Brain pericyte (primary cell): ENCODE data around the gene IFRD1.
A peak's percentile ranks its signal among the peaks of the same experiment; 100 is the strongest.
"Not testable (repeated sequence)": the region's sequence is repeated elsewhere in the genome, so short reads cannot be mapped to it uniquely, and the experiment has no call there.

Source experiments
- DNase-seq: peaks from one replicate; pipeline ENCODE4 v3.0.0-alpha.2; 2012; ENCODE audit warnings: low read depth, low spot score

IFRD1 gene

DNA sequence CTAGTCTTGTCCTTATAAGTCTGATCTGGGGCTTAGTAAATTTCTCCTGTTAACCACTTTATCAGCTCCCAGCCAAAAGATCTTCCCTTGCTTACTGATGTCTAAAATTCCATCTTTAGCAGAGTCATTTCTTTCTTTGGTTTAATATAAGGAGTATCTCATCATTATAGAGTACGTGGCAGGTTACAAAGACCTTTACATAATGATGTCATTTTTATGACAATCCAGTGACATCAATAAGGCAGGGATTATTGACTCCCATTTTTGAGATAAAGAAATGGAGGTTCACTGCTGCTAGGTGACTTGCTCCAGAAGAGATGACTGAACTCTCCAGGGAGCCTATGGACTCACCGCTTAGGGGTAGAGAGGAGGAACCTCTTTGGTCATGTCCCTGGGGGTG, 8.1 kb upstream of the IFRD1 start:
- DNase-seq, result no peak

- no peak for DNase-seq
Measured at GRCh38 chr7:112444505-112444904, 5.8 kb upstream of the IFRD1 start.

DNA sequence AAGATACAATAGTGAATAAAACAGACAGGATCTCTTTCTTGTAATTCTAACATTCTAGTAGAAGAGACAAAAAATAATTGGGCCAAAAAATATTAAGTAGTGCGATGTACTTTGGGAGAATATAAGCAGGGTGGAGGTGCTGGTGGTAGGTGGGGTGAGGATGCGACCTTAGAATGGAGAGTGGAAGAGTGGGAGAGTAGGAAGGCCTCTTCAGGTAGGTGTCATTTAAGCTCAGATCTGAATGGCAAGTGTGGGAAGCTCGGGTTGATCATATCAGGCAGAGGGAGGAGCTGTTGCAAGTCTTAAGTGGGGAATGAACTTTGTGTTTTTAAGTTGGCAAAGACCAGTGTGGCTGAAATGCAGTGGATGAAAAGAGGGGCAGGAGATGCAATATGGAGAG, 3.8 kb upstream of the IFRD1 start:
- DNase-seq, result no peak

DNA sequence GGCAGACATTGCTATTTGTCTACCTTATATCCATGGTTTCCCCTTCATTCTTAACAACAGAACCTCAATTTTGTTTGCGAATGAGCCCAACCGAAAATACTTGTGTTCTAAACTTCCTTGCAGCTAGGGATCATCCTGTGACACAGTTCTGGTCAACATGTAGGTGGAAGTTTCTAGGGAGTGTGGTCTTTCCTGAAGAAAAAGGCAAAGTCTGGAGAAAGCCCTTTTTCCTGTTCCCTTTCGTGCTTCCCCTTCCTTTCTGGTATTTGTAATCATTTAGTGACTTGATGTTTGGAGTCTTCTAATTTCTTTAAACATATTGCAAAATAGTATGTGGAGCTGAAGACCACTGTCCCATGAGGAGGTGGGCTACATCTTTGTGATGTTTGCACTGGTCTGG, 2.9 kb upstream of the IFRD1 start:
- DNase-seq, result no peak

DNA sequence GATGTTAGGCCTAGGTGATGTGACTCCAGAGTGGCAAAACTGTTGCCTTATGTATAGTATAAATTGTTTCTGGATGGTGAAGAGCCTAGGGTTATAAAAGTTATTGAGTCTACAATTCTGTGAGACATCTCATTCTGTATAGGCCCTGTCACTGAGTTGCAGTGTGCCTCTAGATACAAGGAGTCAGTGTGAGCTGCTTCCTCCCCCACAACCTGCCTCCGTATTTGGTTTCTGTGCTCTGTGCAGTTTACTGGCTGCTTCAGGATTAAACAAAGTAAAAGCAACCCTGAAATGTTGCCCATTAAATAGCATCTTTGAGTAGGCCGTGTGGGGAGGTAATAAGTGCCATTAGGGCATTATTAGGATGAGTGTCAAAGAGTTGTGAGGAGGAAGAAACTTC, 1.9 kb upstream of the IFRD1 start:
- no peak for DNase-seq

GRCh38 chr7:112448891-112449290, 1.4 kb upstream of the IFRD1 start:
- no peak for DNase-seq

DNA sequence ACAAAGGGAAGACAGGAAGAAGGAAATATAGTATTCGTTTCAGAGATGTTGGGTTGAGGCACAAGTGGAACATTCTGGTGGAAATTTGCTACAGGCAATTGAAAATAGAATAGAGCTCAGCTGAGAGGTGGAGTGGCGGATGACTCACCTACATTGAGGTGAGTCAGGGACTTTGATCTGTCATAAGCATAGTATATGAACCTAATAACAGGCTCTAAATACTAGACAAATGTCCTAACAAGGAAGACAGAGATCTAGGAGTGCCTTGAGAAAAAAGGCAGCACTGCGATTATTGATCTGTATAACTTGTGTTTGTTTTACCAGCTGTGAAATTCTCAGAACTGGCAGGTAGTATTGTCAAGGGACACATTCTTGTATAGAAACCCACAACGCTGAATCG, 907 bp upstream of the IFRD1 start:
- no peak for DNase-seq

- peak; percentile 92 for DNase-seq
Measured at GRCh38 chr7:112450807-112451761, 824 bp downstream of the IFRD1 start.

DNA sequence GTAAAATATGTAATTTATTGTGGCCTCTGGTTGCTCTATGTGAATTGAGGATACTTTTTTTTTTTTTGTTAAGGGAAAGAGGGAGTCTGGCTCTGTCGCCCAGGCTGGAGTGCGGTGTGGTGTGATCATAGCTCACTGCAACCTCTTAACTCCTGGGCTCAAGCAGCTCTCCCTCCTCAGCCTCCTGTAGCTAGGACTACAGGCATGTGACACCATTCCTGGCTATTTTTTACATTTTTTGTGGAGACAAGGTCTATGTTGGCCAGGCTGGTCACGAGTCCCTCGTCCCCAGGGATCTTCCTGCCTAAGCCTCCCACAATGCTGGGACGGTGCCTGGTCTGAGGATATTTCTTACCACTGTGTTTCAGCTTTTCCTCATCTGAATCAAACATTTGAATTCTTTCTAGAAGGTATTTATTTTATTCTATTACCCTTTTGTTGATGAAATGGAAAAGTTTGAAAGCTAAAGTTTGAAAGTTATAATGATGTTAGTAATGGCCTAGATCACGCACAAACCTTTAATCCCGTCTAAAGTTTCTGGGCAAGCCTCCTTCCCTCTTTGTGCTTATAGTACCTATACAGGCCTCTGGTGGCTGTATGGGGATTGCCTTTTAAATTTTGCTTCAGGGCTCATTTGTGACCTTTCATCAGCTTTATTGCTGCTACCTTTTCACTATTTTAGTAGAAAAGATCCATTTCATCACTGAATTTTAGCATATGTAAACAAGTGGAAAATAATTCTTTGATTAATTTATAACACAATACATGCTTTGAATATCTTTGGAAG, 2.0 kb downstream of the IFRD1 start:
- no peak for DNase-seq

DNA sequence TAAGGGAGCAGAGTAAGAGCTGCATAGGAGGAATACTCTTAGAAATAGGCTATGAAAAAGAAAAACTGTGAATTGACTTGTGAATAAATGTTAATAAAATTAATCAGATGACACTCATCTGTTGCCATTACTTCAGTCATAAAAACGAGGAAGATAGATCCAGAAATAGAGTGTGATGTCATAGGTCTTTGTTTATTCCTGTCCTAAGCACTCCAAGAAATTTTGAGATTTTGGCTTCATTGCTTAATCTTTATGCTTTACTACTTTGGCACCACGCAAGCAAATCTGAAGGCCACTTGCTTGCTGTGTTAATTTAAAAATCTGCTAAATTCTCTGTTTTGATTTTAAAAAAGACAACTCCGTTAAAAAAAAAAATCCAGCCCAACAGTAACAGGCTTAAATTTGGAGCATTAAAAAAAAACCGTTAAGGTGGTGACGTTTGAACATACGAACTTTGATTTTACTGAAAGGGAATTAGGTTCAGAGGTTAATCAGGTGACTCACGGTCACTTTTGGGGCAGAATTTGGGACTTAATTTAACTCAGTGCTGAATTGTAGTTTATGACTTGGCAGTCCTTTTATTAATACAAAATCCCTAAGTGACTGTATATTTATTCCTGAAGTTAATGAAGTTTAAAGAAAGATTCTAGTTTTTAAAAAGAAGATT, 3.4 kb downstream of the IFRD1 start:
- DNase-seq, result no peak

DNA sequence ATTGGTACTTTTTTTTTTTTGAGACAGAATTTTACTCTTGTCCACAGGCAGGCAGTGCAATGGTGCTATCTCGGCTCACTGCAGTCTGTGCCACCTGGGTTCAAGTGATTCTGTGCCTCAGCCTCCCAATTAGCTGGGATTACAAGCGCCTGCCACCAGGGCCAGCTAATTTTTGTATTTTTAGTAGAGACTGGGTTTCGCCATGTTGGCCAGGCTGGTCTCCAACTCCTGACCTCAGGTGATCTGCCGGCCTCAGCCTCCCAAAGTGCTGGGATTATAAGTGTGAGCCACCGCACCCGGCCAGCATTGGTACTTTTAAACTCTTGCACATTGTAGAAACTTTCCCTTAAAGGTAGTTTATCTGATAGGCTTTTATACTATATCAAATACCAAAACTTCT, 3.9 kb downstream of the IFRD1 start:
- not testable (repeated sequence) for DNase-seq

DNA sequence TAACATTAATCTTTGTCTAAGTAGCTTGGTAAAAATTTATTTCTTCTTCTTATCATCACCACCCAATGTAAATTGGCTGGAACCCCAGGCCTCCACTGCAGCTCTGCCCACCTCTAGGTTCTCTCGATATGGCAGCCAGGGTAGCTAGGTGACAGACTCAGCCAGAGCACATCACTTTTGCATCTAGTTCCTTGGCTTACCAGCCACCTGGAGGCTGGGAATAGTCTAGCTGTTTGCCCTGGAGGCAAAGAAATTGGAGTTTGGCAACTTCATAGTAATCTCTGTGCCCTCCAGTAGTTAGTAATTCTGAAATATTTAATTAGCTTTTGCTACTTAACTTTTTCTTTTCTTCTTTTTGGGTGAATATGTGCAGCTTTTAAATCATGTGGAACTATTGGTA, 9.4 kb downstream of the IFRD1 start:
- DNase-seq, result no peak

DNA sequence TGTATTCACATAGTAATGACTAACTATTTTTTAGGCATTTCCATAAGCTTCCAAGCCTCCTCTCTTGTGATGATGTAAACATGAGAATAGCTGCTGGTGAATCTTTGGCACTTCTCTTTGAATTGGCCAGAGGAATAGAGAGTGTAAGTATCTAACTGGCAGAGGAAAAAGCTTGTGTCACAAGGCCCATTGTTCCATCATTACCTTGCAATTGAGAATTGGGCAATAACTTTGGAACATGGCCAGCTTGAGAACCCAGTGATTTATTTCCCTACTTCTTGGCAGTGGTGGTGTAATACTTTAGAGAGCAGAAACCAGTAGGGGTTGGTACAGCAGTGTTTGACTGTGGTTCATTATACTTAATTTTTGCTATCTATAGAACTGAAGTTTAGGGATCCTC, 12.0 kb downstream of the IFRD1 start:
- DNase-seq, result no peak

GRCh38 chr7:112467867-112468266, 17.6 kb downstream of the IFRD1 start:
- DNase-seq, result no peak

DNA sequence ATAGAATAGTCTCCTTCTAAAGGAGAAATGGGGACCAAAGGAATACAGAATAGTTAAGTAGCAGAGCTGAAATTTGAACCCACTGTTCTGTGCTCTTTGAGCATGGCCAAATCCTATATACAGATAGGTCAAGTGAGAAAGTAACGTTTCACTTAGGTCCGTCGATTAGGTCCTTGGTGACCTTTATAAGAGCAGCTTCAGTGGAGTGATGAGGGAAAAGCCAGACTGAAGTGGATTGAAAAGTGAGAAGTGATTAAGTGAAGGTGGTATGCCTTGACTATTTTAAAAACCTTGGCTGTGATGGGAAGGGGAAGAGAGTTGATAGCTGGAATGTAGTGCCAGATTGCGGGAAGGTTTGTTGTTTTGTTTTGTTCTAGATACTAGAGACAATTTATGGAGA, 19.9 kb downstream of the IFRD1 start:
- no peak for DNase-seq

- DNase-seq, result no peak
Measured at GRCh38 chr7:112476390-112477052, 26.3 kb downstream of the IFRD1 start.

DNA sequence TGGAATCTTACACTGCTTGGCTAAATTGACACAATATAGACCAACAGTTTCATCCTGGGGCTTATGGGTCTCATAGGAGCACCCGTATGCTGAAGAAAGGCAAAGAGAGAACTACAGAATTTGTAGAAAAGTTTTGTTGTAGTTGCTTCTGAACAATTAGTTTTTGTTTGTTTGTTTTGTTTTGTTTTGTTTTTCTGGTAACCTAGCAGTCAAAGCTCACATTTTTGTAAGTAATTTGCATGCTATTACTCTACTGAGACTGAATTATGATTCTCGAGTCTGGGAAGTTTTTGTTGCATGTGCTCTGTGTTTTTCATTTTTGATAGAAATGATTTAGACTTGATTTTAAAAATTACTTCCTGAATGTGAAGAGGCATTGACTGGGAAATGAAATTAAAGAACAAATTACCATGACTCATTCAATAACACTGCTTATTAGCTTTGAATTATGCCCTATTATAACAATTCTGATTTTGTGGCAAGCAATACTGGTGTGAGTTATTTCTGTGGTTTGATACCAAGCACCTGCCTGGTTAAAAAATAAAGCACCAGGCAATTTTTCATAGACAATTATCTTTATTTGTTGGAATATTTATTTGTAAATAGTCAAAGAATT, 31.0 kb downstream of the IFRD1 start:
- no peak for DNase-seq

DNA sequence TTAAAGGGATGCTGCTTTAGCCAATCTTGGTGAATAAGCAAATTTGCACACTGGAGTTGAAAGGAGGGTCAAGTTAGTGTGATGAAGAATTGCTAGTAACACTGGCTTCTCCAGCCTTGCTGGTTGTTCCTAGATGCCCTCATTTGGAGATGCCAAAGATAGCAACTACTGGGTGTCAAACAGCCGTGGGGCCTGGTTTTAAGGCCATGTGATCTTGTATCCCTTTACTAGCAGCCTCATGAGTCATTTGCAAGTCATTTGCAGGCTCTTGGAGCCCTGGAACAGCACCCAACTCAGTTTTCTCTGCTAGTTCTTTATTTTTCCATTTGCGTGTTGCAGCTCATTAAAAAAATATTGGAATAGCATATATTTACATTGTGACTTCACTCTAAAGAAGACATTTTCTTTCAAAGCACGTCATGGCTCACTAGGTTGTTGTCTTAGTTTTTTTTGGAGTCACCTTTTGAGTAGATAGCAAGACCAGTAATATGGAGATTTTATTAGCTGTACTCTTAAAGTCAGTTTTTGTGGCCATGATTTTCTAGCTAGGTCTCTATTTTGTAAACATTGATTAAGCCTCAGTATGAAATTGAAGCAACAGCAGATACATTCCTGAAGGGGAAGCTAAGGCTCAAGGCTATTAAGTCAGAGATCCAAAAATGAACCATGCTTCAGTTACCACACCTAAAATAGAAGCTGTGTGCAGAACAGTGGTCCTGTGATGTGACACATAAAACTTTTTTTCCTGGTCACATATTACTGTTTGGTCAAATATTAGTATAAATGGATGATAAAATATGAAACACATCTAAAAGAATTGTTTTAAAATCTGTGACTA, 31.8 kb downstream of the IFRD1 start:
- DNase-seq, result peak; percentile 79

DNA sequence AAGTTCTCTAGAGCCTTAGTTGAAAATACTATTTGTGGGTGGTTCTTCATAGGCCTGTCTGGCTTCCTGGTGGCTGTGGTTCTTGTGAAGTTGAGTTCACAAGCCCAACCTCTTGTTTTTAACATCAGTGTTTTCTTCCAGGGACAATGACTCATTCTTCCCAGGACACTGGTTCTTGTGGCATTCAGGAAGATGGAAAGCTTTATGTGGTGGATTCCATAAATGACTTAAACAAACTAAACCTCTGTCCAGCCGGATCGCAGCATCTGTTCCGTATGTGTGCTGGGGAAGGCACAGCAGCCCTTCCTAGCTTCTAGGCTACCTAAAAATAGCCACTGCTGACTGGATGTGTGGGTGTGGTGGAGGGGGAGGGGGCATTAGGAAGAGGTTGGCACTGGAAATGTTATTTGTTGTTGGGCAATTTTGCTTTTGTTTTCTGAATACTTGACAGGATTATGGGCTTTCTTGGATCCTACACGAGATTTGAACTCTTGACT, 34.5 kb downstream of the IFRD1 start:
- peak; percentile 52 for DNase-seq

DNA sequence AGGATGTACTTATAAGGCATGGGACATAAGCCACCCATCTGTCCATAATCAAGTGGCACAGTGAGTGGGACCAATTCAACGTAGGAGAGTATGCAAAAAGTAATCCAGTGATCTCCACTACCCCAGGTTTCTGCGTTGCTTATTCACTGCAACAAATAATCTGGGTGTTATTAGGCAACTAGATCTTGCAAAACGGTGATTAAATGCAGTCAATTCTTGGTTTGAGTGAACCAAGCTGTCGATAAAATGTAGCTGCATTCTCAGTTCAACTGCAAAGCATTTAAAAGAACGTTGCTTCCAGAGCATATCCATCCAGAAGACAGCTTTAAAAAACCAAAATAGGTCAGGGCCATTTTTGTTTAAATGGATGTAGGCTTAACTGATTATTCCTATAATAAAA, 35.5 kb downstream of the IFRD1 start:
- no peak for DNase-seq
